ENCODE data around the gene S100P. TPM values are rescaled to one million over a fixed set of nuclear protein-coding genes. Genes with fewer than 3 reads are reported as not detected.

Gene S100P
- total RNA-seq, 1 donor from 2014 or later = not detected

GRCh38 chr4:6655924-6656323 lies 37.8 kb upstream of the S100P start:
- H3K4me3 Mint-ChIP-seq = no peak overlapping the region
- Histone ChIP-seq H4K20me1 (ENCODE audit: low read depth) (no peaks in the 10 kb centered on the region), H3K79me2 (ENCODE audit: low read depth) (no peaks in the 10 kb centered on the region), H2AFZ (replicated peaks) (no peak overlapping the region), H3K9me3 (ENCODE audit: low read depth) (no peaks in the 10 kb centered on the region), H3F3A (ENCODE audit: low read depth) (no peaks in the 10 kb centered on the region), H3K27ac (no peak overlapping the region), H3K4me2 (no peak overlapping the region), H3K9ac (no peak overlapping the region), H3K4me3 (no peak overlapping the region), H3K36me3 (no peaks in the 10 kb centered on the region), H3K4me1 (no peaks in the 10 kb centered on the region), H3K27me3 (peaks cover 30% of the 10 kb centered on the region)
- H3K9me3 Mint-ChIP-seq = peaks cover 7% of the 10 kb centered on the region
- H3K27ac Mint-ChIP-seq = no peak overlapping the region
- no peaks in the 10 kb centered on the region for H3K4me1 Mint-ChIP-seq
- DNase-seq (ENCODE audit: low spot score) = no peak
- H3K36me3 Mint-ChIP-seq = no peaks in the 10 kb centered on the region
- peaks cover 9% of the 10 kb centered on the region for H3K27me3 Mint-ChIP-seq (ENCODE audit: insufficient read depth, low read depth)
- TF ChIP-seq CTCF (IDR thresholded peaks at IDR 0.05) = no peak

GRCh38 chr4:6657242-6658208 lies 36.2 kb upstream of the S100P start:
- no peak overlapping the region for H3K27ac ChIP-seq
- H3K4me1 Mint-ChIP-seq = no peaks in the 10 kb centered on the region
- H3K9me3 ChIP-seq (ENCODE audit: low read depth) = no peaks in the 10 kb centered on the region
- H2AFZ ChIP-seq (replicated peaks) = no peak overlapping the region
- H3K9ac ChIP-seq = no peak overlapping the region
- no peak overlapping the region for H3K4me3 ChIP-seq
- H3K4me2 ChIP-seq = no peak overlapping the region
- H3K27ac Mint-ChIP-seq = no peak overlapping the region
- H3K4me3 Mint-ChIP-seq = no peak overlapping the region
- no peaks in the 10 kb centered on the region for H3K79me2 ChIP-seq (ENCODE audit: low read depth)
- peaks cover 12% of the 10 kb centered on the region for H3K27me3 Mint-ChIP-seq (ENCODE audit: insufficient read depth, low read depth)
- H4K20me1 ChIP-seq (ENCODE audit: low read depth) = no peaks in the 10 kb centered on the region
- no peaks in the 10 kb centered on the region for H3K4me1 ChIP-seq
- H3K9me3 Mint-ChIP-seq = peaks cover 7% of the 10 kb centered on the region
- no peak for TF ChIP-seq EZH2phosphoT487 (IDR thresholded peaks at IDR 0.05)
- no peak for TF ChIP-seq EZH2 (IDR thresholded peaks at IDR 0.05)
- no peak for TF ChIP-seq CTCF (IDR thresholded peaks at IDR 0.05)
- H3K36me3 ChIP-seq = no peaks in the 10 kb centered on the region
- no peak for DNase-seq (ENCODE audit: low spot score)
- no peaks in the 10 kb centered on the region for H3K36me3 Mint-ChIP-seq
- H3F3A ChIP-seq (ENCODE audit: low read depth) = no peaks in the 10 kb centered on the region
- peaks cover 33% of the 10 kb centered on the region for H3K27me3 ChIP-seq

- no peak overlapping the region for H3K27ac ChIP-seq
- DNase-seq (ENCODE audit: low spot score) = no peak
- H3K9me3 ChIP-seq (ENCODE audit: low read depth) = no peaks in the 10 kb centered on the region
- Mint-ChIP-seq H3K27ac (no peak overlapping the region), H3K9me3 (peaks cover 7% of the 10 kb centered on the region), H3K36me3 (no peaks in the 10 kb centered on the region), H3K27me3 (ENCODE audit: insufficient read depth, low read depth) (peaks cover 12% of the 10 kb centered on the region), H3K4me1 (no peaks in the 10 kb centered on the region), H3K4me3 (no peak overlapping the region)
- no peaks in the 10 kb centered on the region for H3K79me2 ChIP-seq (ENCODE audit: low read depth)
- peak overlapping the region; percentile 9 for H2AFZ ChIP-seq (replicated peaks)
- no peaks in the 10 kb centered on the region for H3K4me1 ChIP-seq
- no peak overlapping the region for H3K9ac ChIP-seq
- H3K4me3 ChIP-seq = no peak overlapping the region
- no peak overlapping the region for H3K4me2 ChIP-seq
- H3K36me3 ChIP-seq = no peaks in the 10 kb centered on the region
- H3F3A ChIP-seq (ENCODE audit: low read depth) = no peaks in the 10 kb centered on the region
- no peaks in the 10 kb centered on the region for H4K20me1 ChIP-seq (ENCODE audit: low read depth)
- H3K27me3 ChIP-seq = peaks cover 33% of the 10 kb centered on the region
- TF ChIP-seq EZH2 (IDR thresholded peaks at IDR 0.05) (no peak), EZH2phosphoT487 (IDR thresholded peaks at IDR 0.05) (no peak), CTCF (IDR thresholded peaks at IDR 0.05) (no peak)
Observed at GRCh38 chr4:6658209-6658595, 35.5 kb upstream of the S100P start.

Data from neural progenitor cell (in vitro differentiated cells).